DMS 273 (cell line): ENCODE data around the gene USP6.
"Not testable (repeated sequence)": the region's sequence is repeated elsewhere in the genome, so short reads cannot be mapped to it uniquely, and the experiment has no call there.

ENCODE experiments used
- DNase-seq: peaks from one replicate; lab custom pipeline; 2025; ENCODE audit not compliant: unreplicated experiment; lab: John Stamatoyannopoulos, UW

The USP6 gene

DNA sequence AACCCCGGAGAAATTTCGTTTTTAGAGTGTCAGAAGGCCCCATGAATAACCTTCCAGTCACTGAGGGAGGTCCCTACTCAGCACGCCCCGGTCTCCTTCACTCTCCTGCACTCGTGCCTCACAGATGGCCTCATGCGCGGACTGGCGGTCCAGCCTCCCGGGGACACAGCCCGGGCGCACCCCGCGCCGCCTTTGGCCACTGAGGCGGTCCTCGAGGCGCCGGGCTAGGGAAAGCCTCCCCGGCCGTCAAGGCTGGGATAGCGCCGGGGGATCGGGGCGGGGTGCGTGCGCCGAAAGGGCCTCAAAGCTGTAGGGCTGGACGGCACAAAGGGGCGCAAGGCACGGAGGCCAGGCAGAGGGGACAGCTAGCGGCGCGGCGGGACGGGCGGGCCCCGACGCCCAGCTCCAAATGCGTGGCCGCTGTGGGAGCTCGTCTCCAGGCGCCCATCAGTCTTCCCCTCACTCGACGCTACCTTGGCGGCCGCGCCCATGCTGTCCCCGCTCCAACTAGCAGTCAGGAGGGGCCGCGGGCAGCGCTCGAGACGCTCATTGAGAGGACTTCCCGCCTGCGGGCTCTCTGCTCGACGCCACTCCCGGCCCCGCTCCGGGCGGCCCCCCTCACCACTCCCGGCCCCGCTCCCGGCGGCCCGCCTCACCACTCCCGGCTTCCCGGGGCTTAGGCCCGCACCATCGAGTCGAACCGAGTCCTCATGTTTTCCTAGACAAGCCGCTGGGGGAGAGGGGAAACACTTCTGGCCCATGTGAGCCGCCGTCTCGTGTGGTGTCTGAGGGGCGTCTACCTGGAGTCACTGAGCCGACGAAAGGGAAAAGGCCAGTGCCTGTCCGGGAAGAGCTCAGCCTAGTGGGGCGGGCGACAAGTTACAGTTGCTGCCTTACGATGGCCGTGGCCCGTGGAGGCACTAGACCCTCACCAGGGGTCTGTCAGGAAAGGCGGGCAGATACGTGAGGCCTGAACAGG is at the start of gene USP6:
Gene USP6, plus strand, starts transcription at position 360 of the 979 bp plus-strand sequence. CDS start 14,336 bp downstream, outside the sequence.
- DNase-seq = no peak

DNA sequence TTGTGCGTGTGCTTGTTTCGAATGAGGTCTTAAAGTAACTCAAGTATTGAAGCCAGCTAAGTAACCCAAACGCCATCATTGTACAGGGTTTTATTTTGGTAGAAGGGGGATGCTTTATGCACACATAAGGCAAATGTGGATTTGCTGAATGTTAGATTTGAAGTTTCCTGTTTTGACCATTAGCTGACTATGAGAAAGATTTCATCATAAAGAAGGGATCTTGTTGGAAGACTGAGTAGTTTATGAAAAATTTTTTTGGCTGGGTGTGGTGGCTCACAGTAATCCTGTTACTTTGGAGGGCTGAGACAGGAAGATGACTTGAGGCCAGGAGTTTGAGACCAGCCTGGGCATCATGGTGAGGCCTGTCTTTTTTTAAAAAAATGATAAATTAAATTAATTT is 47.6 kb upstream of the USP6 start:
- DNase-seq = no peak

DNA sequence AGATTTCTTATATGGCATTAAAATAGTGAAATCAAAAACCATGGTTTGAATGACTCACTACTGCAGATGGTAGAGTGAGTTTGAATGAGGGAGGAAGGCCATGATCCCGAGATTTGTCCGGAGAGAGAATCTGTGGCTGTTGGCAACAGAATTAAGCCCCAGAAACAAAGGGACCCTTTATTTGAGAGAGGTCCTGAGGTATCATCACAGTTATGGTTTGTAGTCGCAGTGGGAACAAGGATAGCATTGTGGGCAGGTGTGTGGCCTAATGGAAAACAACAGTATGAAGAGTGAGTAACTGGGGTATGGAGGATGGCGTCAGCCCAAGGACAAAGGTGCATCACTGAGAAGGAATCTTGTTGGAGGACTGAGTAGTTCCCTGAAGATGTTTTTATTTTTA is 46.1 kb upstream of the USP6 start:
- no peak for DNase-seq

DNA sequence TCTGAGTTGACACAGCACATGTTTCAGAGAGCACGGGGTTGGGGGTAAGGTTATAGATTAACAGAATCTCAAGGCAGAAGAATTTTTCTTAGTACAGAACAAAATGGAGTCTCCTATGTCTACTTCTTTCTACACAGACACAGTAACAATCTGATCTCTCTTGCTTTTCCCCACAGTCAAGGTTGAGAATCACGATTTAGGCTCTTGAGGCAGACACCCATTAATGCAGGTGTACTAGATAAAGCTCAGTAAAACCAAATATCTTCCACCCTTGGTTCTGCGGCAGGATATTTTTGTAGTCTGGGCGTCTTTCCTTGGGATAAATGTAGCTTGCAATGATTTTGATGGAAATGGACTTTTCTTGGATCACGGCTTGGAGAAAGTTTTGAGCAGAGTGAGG is 40.4 kb upstream of the USP6 start:
- DNase-seq = not testable (repeated sequence)

DNA sequence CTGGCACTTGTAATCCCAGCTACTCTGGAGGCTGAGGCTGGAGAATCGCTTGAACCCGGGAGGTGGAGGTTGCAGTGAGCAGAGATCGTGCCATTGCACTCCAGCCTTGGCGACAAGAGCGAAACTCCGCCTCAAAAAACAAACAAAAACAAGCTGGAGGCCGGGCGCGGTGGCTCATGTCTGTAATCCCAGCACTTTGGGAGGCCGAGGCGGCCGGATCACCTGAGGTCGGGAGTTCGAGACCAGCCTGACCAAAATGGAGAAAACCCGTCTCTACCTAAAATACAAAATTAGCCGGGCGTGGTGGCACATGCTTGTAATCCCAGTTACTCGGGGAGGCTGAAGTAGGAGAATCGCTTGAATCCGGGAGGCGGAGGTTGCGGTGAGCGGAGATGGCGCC is 38.6 kb upstream of the USP6 start:
- not testable (repeated sequence) for DNase-seq

DNA sequence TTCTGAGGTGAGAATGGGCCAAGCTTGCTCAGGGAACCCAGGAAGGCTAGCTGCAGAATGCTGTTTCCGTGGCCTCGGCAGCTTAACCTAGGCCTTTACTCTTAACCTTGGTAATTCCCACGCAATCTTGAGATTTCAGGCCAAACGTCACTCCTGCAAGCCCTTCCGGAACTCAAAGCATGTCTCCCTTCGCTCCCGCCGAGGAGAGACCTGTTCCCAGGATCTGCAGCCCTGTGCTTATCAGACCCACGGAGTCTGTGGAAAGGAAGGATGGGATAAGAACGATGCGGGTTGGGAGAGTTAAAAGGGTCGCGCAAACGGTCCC is 38.1 kb upstream of the USP6 start:
- DNase-seq = no peak

DNA sequence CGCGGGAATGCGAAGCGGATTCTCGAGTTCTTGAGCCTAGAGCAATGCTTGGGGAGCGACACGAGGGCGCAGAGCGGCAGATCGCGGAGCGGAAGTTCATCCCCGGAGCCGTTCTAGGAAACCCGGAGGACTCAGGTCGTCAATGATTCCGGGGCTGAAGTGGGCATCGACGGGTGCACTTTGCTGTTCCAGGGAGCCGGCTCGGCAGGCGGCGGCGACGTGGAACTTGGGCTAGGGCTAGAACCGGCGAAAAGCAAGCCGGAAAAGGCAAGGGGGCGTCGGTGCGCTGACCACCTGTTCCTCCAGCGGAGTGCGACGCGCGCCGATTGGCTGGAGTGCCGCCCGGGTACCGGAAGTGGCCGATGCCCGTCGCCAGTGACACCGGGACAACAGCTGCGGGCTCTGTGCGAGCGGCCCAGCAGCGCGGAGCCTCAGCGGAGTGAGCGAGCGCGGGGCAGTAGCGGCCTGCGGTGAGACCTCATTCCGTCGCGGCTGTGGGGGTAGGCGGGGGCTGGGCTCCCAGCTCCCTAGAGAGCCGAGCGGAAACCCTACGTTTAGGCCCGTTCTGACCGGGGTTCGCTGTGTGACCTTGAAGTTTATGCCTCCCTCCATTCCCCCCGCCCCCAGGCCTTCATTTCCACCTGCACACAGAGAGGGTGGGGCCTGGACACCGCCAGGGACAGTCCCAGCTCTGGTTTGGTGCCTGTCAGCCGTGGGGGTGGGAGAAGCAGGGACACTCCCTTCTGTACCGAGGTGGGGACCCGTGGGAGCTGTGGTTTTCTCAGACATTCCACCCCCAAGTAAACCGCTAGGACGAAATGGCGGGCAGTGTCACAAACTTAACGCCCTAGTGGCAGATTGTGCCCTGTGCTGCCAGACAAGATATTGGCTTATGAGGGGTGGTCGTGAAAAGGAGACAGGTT is 37.5 kb upstream of the USP6 start, which contains the start of gene ZFP3:
Gene ZFP3, plus strand, starts transcription at position 362 of the 923 bp plus-strand sequence. CDS start 13,038 bp downstream, outside the sequence.
- DNase-seq = peak; percentile 94

DNA sequence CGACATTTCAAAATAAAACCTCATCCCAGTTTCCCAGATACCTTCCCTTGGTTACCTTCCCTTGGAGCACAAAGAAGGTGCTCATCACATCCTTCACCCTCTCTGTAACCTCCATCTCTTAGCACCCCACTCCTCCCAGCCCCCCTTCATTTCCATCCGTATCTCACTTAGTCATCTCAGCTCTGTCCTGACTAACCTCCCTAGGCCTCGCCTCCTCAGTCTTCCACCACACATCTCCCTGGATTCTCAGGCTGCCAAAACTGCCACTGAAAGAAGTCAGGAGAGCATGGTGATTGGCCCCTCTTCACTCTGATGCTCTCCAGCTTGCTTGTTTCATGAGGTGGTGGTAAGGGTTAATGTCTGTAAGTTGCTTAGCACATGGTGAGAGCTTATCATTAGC is 35.2 kb upstream of the USP6 start:
- no peak for DNase-seq

DNA sequence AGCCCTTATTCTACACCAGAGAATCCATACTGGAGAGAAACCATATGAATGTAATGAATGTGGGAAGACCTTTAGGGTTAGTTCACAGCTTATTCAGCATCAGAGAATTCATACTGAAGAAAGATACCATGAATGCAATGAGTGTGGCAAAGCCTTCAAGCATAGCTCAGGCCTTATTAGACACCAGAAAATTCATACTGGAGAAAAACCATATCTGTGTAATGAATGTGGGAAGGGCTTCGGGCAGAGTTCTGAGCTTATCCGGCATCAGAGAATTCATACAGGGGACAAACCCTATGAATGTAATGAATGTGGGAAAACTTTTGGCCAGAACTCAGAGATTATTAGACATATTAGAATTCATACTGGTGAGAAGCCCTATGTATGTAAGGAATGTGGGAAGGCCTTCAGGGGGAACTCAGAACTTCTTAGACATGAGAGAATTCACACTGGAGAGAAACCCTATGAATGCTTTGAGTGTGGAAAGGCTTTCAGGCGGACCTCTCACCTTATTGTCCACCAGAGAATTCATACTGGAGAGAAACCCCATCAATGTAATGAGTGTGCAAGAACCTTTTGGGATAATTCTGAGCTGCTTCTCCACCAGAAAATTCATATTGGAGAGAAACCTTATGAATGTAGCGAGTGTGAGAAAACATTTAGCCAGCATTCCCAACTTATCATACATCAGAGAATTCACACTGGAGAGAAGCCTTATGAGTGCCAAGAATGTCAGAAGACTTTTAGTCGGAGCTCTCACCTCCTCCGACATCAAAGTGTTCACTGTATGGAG is 23.4 kb upstream of the USP6 start:
- DNase-seq = no peak

DNA sequence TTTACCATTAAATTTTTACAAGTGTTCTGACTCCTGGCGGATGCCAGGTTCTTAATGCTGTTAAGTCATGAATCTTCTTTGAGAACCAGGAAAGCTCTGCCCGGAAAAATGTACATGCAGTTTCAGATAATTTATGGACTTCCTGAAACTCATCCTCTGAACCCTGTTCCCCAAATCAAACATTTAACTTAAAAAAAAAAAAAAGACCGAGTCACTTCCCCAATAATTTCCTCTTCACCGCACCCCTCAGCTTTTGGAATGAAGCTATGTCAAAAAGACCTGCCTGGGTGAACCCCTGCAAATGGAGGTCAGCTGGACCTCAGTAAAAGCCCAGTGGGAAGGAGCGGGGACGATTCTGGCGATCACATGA is 19.1 kb upstream of the USP6 start:
- no peak for DNase-seq

DNA sequence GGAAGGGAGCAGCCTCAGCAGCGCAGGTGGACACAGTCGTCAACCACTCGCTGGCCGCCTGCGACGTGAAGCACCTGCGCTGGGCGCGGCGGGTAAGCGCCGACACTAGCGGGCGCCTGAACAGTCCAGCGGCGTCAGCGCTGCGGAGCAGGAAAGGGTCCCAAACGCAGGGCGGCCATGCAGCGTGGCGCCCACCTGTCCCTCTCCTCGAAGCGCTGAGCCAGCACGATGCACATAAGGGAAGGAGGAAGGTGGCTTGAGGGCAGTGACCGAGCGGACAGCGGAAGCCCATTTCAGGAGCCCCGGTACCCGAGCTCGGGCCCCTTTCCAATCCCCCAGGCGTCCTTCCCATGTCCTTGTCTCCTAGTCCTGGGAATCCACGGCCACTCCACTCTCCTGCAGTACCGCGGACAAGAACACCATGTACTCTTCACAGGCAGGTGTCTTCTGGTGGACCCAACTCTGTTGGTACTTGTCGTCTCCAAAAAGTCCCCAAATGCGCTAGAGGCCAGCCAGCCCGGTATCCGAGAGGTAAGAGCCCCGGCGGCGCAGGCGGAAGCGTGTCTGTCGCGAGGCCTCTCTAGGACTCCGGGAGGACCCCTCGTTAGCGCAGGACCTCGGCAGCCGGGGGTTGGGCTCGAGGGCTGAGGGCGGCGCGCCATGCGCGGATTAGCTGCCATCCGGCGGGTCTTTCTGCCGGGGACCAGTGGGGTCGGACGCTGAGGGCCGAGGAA is 18.6 kb upstream of the USP6 start:
- peak; percentile 88 for DNase-seq

DNA sequence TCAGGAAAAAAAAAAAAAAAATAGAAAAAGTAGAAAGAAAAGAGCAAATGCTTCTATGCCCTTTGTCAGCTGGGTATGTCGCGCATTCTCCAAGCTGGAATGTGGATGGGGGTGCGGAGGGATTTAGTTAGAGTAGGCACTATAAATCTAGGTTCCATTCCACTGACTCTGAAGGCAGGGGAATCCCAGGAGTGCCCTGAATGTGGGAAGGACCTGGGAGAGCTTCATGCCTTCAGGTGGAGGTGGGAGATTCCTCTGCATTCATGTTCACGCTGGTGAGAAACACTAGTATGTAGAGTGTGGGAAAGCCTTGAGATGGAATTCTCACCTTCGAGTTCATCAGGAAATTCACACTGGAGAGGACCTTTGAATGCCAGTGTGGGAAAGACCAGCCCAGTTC is 16.6 kb upstream of the USP6 start:
- no peak for DNase-seq

DNA sequence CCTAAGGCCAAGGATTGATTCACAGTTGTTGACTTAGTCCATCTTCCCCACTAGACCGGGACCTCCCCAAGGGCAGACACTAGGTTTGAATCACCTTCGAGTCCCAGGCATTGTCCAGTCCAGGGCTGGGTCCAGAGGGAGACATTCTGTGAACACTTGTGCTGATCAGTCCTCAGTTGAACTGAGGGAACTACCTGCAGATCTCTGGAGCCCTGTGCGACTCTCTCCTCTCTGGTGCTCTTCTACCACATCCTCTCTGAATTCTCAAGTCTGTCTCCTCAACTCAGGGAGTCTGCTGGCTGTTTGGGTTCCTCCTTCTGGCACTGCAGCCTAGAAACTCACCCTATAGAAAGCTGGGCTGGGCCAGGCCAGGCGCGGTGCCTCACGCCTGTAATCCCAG is 15.0 kb upstream of the USP6 start:
- DNase-seq = no peak

DNA sequence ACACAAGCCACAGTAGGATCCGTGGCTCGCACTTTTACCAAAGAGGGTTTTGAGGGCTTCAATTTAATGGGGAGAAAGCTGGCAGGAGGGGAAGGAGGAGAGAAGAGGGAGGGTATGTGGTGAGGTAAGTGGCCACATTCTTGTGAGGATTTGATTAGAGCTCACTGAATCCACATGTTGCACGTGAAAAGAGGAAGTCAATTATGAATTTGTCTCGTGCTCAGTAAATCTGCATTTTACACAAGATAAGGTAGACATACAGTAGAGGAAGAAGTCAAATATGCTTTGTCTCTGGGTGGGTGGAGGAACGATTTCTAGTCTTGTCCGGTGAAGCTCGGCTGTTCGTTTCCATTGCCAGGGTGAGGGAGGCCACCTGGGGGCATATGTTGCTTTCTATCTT is 5.0 kb upstream of the USP6 start:
- no peak for DNase-seq

DNA sequence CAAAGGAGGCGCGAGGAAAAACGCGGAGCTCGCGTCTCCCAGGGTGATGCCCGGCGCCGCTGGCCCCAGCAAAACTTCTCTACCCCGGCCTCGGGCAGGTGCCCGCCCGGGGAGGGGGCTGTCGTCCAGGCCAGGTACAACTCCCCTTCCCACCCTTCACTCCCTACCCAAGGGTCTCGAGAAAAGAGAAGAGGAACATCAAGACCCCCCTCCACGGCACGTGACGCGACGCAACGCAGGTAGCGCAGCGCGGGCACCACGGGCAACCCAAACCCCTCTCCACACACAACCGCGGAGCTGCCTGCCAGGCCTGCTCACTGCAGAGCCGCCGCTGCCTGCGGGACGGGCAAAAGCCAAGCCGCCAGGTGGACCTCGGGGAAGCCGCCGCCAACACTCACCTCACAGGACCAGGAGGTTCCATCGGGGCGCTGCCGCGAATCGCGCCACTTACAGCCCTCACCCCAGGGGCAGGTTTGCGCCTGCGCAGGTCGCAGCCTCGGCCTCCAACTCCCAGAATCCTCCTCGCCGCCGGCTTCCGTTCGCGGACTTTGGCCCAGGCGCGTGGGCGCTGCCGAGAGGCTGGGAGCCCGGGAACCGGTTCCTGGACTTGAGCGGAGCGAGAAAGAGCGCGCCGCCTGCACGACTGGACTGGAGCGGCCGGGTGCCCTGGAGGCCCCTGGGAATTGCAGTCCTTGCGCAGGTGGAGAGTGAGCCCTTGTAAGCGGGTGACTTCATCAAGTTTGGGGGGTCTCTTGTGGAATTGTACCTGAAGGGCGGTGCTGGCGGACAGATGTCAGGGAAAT is 4.2 kb upstream of the USP6 start, which contains the start of gene ZNF232:
Gene ZNF232, minus strand, starts transcription at position 477 of the 803 bp plus-strand sequence. Its CDS starts 56 bp downstream, at position 421.
- DNase-seq = peak; percentile 95

DNA sequence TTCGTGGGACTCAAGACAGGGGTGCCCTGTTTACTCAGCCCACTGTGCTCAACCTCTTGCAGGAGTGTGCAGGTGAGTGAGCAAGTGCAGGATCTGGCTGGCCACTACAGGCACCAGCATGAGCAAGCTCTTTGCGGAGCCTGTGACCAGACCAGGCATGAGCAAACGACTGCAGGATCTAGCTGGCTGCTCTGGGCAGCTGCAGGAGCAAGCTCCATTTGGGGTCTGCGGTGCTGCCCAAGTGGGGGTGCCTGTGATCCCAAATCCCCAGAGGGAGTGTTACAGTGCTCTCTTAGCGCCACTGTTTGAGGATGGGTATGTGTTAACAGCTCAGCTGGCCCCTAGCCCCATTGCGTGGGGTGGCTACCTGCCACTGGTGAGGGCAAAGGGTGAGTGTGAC is 2.4 kb downstream of the USP6 start:
- no peak for DNase-seq

DNA sequence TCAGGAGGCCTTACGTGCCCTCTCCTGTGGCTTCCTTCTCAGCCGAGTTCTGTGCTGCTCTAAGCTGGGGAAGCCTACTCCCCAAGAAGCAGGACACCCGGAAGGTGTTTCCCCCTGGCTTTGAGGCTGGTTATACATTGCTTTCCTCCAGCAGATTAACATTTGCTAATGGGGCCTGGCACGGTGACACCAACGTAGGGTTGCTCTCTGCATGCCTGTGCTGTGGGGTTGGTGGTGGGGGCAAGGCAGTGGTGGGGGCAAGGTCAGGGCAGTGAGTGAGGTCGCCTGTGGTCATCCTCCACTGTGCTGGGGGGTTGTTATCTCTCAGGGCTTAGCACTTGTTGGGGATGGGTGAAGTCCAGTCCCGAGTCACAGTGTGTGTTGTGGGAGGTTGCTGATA is 4.2 kb downstream of the USP6 start:
- no peak for DNase-seq

DNA sequence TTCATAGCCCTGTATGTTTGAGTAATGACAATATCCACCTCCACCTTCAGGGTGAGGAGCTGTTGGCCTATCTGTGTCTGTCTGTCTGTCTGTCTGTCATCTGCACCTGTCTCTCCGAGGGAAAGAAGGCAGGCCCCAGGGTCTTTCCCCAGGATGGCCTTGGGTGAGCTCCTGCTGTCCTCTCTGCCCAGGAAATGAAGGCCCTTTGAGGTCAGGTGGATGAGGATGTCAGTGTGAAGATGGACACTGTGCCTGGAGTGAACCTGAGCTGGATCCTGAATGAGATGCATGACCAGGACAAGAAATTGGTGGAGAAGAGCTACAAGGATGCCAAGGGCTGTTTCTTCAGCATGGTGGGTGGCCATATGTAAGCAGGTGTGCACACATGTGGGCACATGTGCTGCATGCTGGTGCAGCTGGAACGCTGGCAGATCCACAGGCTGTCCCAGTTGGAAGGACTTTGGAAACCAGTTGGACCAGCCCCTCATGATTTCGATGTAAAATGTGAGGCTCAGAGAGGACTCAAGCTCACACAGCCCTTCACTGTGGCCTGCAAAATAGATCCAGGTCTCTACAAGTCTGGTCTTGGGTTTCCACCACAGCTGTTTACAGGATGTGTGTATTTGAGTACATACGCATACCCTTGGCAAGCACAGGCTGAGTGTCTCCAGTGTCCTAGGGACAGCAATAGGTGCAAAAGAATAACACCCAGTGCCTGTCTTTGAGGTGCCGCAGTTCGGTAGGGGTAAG is 4.8 kb downstream of the USP6 start:
- not testable (repeated sequence) for DNase-seq
